ENCODE results near the gene ABCA1.
A peak's percentile ranks its signal among the peaks of the same experiment; 100 is the strongest.

Gene ABCA1

DNA sequence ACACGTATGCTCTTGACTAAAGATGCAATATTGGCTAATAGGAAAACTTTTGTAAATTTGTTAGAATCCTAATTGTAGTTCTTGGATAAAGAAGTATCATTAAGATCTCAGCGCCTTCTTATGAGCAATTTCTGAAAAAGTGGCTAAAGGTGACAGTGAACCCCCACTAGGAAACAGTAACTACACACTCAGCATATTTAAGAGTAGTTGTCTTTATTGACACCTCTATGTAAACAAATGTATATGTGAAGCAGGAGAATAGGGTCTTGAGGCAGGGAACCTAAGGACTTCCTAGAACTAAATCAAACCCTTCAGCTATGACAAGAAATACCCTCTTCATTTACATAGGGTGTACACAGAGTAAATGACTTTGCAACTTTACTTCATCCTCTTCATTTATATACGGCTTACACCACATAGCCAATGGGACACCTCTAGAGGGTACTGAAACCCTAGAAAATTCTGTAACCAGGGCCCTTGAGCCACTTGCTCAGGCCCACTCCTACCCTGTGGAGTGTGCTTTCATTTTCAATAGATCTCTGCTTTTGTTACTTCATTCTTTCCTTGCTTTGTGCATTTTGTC lies 177.7 kb downstream of the ABCA1 start:
- H3K27me3 ChIP-seq (replicated peaks), result no peaks in the 10 kb centered on the region
- no peak overlapping the region for H3K27ac ChIP-seq
- in situ Hi-C loops (cut with HindIII; ENCODE audit: low pct_ligation_motif_present, low sequenced_read_pairs), result no loop called here
- peaks cover 11% of the 10 kb centered on the region for H3K36me3 ChIP-seq (replicated peaks)
- H3K4me3 ChIP-seq (ENCODE audit: low read depth, low read length), result no peak overlapping the region
- TF ChIP-seq, protein P1, sequence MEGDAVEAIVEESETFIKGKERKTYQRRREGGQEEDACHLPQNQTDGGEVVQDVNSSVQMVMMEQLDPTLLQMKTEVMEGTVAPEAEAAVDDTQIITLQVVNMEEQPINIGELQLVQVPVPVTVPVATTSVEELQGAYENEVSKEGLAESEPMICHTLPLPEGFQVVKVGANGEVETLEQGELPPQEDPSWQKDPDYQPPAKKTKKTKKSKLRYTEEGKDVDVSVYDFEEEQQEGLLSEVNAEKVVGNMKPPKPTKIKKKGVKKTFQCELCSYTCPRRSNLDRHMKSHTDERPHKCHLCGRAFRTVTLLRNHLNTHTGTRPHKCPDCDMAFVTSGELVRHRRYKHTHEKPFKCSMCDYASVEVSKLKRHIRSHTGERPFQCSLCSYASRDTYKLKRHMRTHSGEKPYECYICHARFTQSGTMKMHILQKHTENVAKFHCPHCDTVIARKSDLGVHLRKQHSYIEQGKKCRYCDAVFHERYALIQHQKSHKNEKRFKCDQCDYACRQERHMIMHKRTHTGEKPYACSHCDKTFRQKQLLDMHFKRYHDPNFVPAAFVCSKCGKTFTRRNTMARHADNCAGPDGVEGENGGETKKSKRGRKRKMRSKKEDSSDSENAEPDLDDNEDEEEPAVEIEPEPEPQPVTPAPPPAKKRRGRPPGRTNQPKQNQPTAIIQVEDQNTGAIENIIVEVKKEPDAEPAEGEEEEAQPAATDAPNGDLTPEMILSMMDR (IDR thresholded peaks at IDR 0.05; ENCODE audit: low read depth, low read length, missing control alignments), result no peak
- DNase-seq, result no peak

DNA sequence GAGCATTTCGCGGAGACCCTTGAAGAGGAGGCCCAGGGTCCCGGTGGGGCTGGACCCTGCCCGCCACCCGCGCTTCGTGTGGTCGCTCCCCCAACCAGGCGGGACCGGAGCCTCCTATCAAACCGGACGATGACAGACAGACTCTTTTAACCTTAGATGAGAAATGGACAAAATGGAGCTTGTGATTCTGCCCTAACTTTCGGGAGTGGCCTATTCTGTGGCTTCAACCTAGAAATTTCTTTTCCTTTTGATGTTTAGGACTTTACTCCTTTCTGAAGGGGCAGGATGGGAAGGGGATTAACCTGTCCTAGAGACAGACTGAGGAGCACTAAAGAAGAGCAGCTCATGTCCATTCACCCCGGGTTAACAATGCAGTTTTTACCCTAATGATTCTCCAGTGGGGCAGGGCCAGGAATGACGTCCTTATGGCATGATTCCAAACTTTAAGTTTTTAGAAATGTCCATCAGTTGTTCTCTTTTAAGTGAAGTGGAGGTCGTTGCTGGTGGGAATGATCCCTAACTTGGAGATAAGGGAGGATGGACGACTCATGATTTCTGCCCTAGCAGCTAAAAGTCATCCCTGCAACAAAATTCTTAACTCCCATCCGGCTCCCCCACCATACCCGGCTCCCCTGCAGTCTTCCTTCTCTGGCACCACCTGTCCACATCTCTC lies 179.5 kb downstream of the ABCA1 start:
- TF ChIP-seq, protein P1 (IDR thresholded peaks at IDR 0.05; ENCODE audit: low read depth, low read length, missing control alignments), result no peak
- no peaks in the 10 kb centered on the region for H3K27me3 ChIP-seq (replicated peaks)
- in situ Hi-C loops (cut with HindIII; ENCODE audit: low pct_ligation_motif_present, low sequenced_read_pairs), result no loop called here
- DNase-seq, result no peak
- H3K27ac ChIP-seq, result peak overlapping the region; percentile 87
- H3K36me3 ChIP-seq (replicated peaks), result peaks cover 8% of the 10 kb centered on the region
- H3K4me3 ChIP-seq (ENCODE audit: low read depth, low read length), result peak overlapping the region; percentile 83

DNA sequence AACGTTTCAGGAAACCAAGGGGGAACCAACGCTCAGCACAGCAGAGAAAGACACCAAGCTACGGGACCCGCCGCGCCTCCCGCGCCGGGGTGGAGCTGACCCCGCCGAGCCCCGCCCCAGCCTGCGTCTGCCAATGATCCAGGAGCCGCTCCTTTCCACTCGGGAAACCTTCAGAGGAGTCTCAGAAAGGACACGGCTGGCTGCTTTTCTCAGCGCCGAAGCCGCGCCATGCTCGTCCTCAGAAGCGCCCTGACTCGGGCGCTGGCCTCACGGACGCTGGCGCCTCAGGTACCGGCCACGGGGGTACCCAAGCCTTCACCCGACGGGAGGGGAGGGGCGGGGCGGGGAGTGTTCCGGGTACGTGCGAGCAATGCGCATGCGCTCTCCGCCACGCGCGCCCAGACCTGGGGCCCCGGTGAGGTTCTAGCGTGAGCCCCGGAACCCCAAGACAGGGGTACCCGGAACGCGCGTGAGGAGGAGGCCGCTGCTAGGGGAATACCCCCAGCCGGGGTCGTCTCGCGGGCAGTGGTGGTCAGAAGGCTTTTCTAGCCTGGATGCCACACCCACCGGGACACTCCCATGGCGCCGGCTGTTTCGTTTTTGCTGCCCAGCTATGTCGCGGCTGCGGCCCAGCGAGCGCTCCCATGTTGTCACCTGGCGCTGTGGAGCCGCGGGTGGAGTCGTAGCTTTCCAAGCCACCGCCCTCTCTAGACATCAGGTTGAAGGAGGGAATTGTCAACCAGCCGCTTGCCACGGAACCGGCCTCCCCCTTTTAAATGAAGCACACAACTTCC lies 180.2 kb downstream of the ABCA1 start, which contains the start of gene NIPSNAP3A:
NIPSNAP3A (plus strand) TSS at position 119 of the 794 bp plus-strand sequence; CDS start at position 229, 110 bp downstream.
- peaks cover 7% of the 10 kb centered on the region for H3K36me3 ChIP-seq (replicated peaks)
- TF ChIP-seq, protein P1 (IDR thresholded peaks at IDR 0.05; ENCODE audit: low read depth, low read length, missing control alignments), result no peak
- peak within 1 kb of the TSS; percentile 83 for H3K4me3 ChIP-seq (ENCODE audit: low read depth, low read length)
- H3K27me3 ChIP-seq (replicated peaks), result no peaks in the 10 kb centered on the region
- DNase-seq, result peak; percentile 70
- in situ Hi-C loops (cut with HindIII; ENCODE audit: low pct_ligation_motif_present, low sequenced_read_pairs), result no loop called here
- H3K27ac ChIP-seq, result peak within 1 kb of the TSS; percentile 87

DNA sequence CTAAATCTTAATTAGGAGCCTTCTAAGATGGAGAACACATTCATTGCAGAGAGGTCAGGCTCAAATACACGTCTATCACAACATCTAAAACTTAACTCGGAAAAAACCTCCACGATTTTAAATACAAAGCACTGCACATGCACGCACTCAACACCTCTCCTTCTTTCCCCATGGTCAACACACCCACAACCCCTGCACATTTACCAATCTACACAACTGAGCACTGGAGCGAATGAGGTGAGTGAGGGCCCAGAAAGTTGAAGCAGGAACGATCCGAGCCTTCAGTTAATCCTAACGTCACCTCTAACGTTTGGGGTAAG lies 180.8 kb downstream of the ABCA1 start:
- H3K27me3 ChIP-seq (replicated peaks), result no peaks in the 10 kb centered on the region
- peak overlapping the region; percentile 83 for H3K4me3 ChIP-seq (ENCODE audit: low read depth, low read length)
- in situ Hi-C loops (cut with HindIII; ENCODE audit: low pct_ligation_motif_present, low sequenced_read_pairs), result no loop called here
- TF ChIP-seq, protein P1 (IDR thresholded peaks at IDR 0.05; ENCODE audit: low read depth, low read length, missing control alignments), result no peak
- DNase-seq, result no peak
- peaks cover 2% of the 10 kb centered on the region for H3K36me3 ChIP-seq (replicated peaks)
- H3K27ac ChIP-seq, result peak overlapping the region; percentile 87

DNA sequence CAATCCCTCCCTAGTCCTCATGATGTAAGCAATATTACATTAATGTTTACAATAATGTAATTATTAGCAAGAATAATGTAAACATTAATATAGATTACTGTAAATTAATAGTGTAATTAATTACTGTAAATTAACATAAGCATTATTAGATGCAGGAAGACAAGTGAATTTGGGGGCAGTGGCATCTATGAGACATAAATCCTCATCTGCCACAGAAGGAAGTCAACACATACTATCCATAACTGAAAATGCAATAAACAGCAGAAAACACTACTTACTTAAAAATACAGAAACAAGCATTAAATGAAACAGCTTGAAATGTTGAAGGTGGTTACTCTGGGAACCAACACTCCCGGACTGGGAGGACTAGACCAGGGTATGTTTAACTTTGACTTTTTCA lies 181.2 kb downstream of the ABCA1 start:
- TF ChIP-seq, protein P1 (IDR thresholded peaks at IDR 0.05; ENCODE audit: low read depth, low read length, missing control alignments), result no peak
- H3K27ac ChIP-seq, result no peak overlapping the region
- no peaks in the 10 kb centered on the region for H3K27me3 ChIP-seq (replicated peaks)
- in situ Hi-C loops (cut with HindIII; ENCODE audit: low pct_ligation_motif_present, low sequenced_read_pairs), result no loop called here
- no peak for DNase-seq
- peak overlapping the region; percentile 83 for H3K4me3 ChIP-seq (ENCODE audit: low read depth, low read length)
- peaks cover 2% of the 10 kb centered on the region for H3K36me3 ChIP-seq (replicated peaks)

Data from brain microvascular endothelial cell (primary cell).